GM19438 (cell line): ENCODE results near the gene POLE2.
A peak's percentile ranks its signal among the peaks of the same experiment; 100 is the strongest.
"Not testable (repeated sequence)": the region's sequence is repeated elsewhere in the genome, so short reads cannot be mapped to it uniquely, and the experiment has no call there.

ENCODE experiments used
- ATAC-seq: cut with Tn5 transposase; IDR thresholded peaks from one replicate; pipeline ENCODE4 v1.9.1; 2021; ENCODE audit warnings: low read depth; ENCODE audit not compliant: unreplicated experiment

POLE2 gene

GRCh38 chr14:49687942-49688700 is at the start of gene POLE2:
POLE2 (minus strand) TSS chr14:49688214; CDS start chr14:49688203, 11 bp downstream.
- peak; percentile 86 for ATAC-seq

- ATAC-seq: not testable (repeated sequence)
These were observed 47.7 kb upstream of the POLE2 start for GRCh38 chr14:49735669-49736068.

GRCh38 chr14:49733836-49734235 is 45.8 kb upstream of the POLE2 start:
- no peak for ATAC-seq

GRCh38 chr14:49732896-49733295 is 44.9 kb upstream of the POLE2 start:
- ATAC-seq: no peak

GRCh38 chr14:49727171-49727570 is 39.2 kb upstream of the POLE2 start:
- no peak for ATAC-seq

- not testable (repeated sequence) for ATAC-seq
These were observed 33.9 kb upstream of the POLE2 start for GRCh38 chr14:49721733-49722435.

GRCh38 chr14:49720744-49721143 is 32.7 kb upstream of the POLE2 start:
- ATAC-seq: no peak

- not testable (repeated sequence) for ATAC-seq
These were observed 23.0 kb upstream of the POLE2 start for GRCh38 chr14:49710993-49711392.

- not testable (repeated sequence) for ATAC-seq
These were observed 16.5 kb upstream of the POLE2 start for GRCh38 chr14:49704471-49704870.

GRCh38 chr14:49703965-49704364 is 16.0 kb upstream of the POLE2 start:
- no peak for ATAC-seq

GRCh38 chr14:49702725-49703124 is 14.7 kb upstream of the POLE2 start:
- ATAC-seq: no peak

- not testable (repeated sequence) for ATAC-seq
These were observed 5.7 kb upstream of the POLE2 start for GRCh38 chr14:49693735-49694124.

GRCh38 chr14:49692811-49693734 is 5.1 kb upstream of the POLE2 start, which contains the start of gene KLHDC1:
KLHDC1 (plus strand) TSS chr14:49693120; CDS start chr14:49693195, 75 bp downstream.
- peak; percentile 69 for ATAC-seq

GRCh38 chr14:49692193-49692757 is 4.3 kb upstream of the POLE2 start:
- ATAC-seq: no peak

- ATAC-seq: no peak
These were observed 3.0 kb upstream of the POLE2 start for GRCh38 chr14:49691031-49691430.

GRCh38 chr14:49688701-49689030 is 652 bp upstream of the POLE2 start:
- ATAC-seq: no peak

- ATAC-seq: no peak
These were observed 1.6 kb downstream of the POLE2 start for GRCh38 chr14:49686425-49686824.

GRCh38 chr14:49679271-49679670 is 8.7 kb downstream of the POLE2 start:
- ATAC-seq: no peak

GRCh38 chr14:49677643-49678042 is 10.4 kb downstream of the POLE2 start:
- ATAC-seq: no peak

- ATAC-seq: no peak
These were observed 14.4 kb downstream of the POLE2 start for GRCh38 chr14:49673586-49673985.

GRCh38 chr14:49670475-49670874 is 17.5 kb downstream of the POLE2 start:
- ATAC-seq: no peak
